ENCODE data around the gene COL1A1.
A peak's percentile ranks its signal among the peaks of the same experiment; 100 is the strongest.

COL1A1 gene

GRCh38 chr17:50199803-50200456 lies 1.5 kb downstream of the COL1A1 start:
- peak in 3 of 4 experiments; percentile 13 to 33 (median 22) for DNase-seq

- DNase-seq = no peak
These were observed 2.1 kb downstream of the COL1A1 start for GRCh38 chr17:50199211-50199802.

- peak; percentile 75 to 85 (median 83) for DNase-seq
These were observed 3.3 kb downstream of the COL1A1 start for GRCh38 chr17:50198026-50198669.

DNA sequence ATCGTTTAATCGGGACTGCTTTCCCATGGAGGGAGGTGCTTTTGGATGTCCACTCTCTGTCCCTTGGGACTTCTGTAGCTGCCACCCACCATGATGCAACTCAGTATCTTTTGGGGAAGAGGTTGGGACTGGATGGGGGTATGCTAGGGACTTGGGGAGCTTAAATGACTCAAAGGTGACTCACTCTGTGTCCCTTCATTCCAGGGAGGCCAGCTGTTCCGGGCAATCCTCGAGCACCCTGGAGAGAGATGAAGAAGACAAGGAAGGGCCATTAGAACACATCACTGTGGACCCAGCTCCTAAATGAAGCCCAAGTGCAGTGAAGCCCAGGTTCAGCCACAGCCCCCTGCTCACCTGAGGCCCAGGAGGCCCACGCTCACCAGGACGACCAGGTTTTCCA lies 4.6 kb downstream of the COL1A1 start:
- no peak for DNase-seq

DNA sequence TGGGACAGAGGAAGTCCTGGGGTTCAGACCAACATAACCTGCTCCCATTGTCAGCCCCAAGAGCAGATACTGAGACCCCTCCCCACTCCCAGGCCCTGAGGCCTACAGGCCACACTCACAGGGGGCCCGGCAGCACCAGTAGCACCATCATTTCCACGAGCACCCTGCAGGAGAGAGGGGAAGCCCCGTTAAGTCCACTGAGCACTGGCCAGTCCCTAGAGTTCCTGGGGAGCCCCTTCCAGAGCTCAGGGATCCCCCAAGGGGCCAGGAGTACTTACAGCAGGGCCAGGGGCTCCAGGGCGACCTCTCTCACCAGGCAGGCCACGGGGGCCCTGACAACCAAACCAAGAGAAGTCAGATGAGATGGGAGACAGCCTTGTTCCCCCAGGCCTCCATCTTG lies 5.4 kb downstream of the COL1A1 start:
- no peak for DNase-seq

DNA sequence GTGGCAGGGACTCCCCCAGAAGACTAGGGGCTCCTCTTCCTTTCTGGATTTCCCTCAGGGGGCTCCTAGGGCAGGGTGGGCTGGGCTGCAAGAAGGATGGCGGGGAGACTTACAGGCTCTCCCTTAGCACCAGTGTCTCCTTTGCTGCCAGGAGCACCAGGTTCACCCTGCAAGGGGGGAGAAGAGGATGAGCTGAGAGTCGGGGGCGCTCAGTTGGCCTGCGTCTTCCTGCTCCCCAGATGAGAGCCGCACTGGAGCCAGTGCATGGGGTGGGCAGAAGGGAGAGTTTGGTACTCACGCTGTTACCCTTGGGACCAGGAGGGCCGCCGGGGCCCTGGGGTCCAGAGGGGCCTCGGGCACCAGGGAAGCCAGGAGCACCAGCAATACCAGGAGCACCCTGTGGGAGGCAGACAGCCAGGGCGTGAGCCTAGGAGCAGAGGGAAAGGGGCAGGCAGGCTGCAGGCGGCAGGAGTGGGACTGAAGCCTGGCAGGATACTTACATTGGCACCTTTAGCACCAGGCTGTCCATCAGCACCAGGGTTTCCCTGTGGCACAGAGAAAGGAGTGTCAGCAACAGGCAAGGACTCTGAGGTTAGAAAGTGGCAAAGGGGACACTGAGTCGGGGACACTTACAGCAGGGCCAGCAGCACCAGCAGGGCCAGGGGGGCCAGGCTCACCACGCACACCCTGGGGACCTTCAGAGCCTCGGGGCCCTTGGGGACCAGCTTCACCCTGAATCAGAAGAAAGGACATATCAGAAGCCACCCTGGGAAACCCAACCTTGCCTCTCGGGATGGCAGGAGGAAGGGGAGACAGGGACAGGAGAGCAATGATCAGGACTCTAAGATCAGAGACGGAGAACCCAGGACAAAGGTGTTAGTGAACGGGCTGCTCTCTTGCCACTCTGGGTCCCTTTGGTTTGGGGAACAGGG lies 6.2 kb downstream of the COL1A1 start:
- no peak for DNase-seq

GRCh38 chr17:50194140-50194933 lies 7.1 kb downstream of the COL1A1 start:
- DNase-seq = no peak

- DNase-seq = no peak
These were observed 8.7 kb downstream of the COL1A1 start for GRCh38 chr17:50192618-50193291.

GRCh38 chr17:50192144-50192617 lies 9.2 kb downstream of the COL1A1 start:
- peak in 1 of 4 experiments; percentile 14 for DNase-seq

DNA sequence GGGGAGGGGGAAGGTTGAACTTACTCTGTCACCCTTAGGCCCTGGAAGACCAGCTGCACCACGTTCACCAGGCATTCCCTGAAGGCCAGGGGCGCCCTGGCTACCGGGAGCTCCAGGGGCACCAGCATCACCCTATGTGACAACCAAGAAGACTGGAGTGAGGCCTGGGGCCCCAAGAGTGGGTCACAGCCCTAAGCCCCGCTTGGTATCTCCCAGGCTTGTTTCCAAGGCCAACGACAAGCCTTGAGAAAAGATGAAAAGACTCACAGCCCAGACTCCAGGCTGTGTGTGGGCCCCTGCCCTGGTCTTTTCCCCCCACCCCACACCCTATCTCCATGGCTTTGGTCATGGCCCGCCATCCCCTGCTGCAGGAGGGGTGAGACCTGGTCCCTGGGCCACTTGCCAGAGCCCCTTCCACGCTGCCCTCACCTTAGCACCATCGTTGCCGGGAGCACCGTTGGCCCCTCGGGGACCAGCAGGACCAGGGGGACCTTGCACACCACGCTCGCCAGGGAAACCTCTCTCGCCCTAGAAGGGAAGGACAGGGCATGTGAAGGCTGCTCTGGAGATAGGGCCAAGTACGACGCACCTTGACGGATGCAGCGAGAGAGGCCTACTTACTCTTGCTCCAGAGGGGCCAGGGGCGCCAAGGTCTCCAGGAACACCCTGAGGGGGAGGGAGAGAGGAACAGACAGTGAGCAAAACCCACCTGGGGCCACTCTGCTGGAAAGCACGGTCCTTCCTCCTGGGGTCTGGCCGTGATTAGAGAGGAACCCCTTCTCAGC lies 9.9 kb downstream of the COL1A1 start:
- no peak for DNase-seq

- DNase-seq = no peak
These were observed 10.7 kb downstream of the COL1A1 start for GRCh38 chr17:50190603-50191358.

DNA sequence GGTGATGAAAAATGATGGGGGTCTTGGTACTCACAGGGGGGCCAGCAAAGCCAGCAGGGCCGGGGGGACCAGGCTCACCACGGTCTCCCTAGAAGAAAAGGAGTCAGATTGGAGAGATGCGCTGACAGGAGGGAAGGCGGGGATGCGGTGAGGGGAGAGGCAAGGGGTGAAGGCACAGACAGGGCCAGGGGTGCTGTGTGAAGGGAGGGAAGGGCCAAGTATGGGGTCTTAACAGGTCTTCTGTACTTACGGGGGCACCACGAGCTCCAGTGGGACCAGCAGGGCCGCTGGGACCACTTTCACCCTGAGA lies 11.2 kb downstream of the COL1A1 start:
- DNase-seq = no peak

GRCh38 chr17:50189550-50190292 lies 11.7 kb downstream of the COL1A1 start:
- no peak for DNase-seq

DNA sequence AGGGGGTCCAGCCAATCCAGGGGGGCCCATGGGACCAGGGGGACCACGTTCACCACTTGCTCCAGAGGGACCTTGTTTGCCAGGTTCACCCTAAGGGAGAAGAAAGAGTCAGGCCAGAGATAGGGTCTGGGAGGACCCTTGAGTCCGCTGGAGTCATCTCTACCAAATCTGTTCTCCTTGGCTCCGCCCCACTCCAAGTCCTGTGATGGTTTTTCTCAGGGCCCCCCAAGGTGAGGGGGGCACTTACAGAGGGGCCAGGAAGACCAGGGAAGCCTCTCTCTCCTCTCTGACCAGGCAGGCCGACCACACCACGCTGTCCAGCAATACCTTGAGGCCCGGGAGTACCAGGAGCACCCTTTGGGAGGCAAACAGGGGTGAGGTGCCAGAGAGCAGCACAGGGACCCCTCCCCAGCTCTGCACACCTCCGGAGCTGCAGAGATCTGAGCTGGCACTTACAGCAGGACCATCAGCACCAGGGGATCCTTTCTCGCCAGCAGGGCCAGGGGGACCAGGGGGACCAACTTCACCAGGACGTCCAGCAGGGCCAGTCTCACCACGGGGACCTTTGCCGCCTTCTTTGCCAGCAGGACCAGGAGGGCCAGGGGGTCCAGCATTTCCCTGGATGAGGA lies 12.4 kb downstream of the COL1A1 start:
- no peak for DNase-seq

- no peak for DNase-seq
These were observed 12.9 kb downstream of the COL1A1 start for GRCh38 chr17:50188531-50188920.

- no peak for DNase-seq
These were observed 13.5 kb downstream of the COL1A1 start for GRCh38 chr17:50187751-50188530.

DNA sequence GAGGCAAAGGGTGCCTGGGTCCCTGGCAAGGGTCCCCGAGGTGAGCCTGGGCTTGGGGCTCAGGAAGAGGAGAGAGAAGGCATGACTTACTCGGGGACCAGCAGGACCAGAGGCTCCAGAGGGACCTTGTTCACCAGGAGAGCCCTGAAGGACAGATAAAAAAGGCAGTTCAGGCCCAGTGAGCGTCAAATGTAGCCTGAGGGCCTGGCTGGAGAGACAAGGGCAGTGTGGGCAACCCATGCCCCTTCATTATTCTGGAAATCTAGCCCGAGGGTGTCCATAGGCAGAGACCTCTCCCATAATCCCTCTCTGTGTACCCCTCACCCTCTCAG lies 14.1 kb downstream of the COL1A1 start:
- no peak for DNase-seq

Data from suppressor macrophage (primary cell).